Measurements from ENCODE around the gene MRPL28.

DNA sequence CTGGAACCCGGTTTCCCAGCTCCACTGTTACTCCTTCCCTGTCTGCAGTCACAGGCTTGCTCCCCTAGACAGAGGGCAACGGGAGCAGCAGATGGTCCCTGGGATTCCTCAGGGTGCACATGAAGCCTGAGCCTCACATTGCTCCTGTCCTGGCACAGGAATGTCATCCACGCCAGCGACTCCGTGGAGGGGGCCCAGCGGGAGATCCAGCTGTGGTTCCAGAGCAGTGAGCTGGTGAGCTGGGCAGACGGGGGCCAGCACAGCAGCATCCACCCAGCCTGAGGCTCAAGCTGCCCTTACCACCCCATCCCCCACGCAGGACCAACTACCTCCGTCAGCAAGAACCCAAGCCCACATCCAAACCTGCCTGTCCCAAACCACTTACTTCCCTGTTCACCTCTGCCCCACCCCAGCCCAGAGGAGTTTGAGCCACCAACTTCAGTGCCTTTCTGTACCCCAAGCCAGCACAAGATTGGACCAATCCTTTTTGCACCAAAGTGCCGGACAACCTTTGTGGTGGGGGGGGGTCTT lies 29.8 kb upstream of the MRPL28 start:
- TF ChIP-seq, protein P1, sequence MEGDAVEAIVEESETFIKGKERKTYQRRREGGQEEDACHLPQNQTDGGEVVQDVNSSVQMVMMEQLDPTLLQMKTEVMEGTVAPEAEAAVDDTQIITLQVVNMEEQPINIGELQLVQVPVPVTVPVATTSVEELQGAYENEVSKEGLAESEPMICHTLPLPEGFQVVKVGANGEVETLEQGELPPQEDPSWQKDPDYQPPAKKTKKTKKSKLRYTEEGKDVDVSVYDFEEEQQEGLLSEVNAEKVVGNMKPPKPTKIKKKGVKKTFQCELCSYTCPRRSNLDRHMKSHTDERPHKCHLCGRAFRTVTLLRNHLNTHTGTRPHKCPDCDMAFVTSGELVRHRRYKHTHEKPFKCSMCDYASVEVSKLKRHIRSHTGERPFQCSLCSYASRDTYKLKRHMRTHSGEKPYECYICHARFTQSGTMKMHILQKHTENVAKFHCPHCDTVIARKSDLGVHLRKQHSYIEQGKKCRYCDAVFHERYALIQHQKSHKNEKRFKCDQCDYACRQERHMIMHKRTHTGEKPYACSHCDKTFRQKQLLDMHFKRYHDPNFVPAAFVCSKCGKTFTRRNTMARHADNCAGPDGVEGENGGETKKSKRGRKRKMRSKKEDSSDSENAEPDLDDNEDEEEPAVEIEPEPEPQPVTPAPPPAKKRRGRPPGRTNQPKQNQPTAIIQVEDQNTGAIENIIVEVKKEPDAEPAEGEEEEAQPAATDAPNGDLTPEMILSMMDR (IDR thresholded peaks at IDR 0.05; ENCODE audit: poor library complexity), result no peak
- TF ChIP-seq EZH2 (IDR thresholded peaks at IDR 0.05; ENCODE audit: borderline replicate concordance), result no peak

Data from hepatocyte (in vitro differentiated cells).